Measurements from ENCODE around the gene SNCA.

DNA sequence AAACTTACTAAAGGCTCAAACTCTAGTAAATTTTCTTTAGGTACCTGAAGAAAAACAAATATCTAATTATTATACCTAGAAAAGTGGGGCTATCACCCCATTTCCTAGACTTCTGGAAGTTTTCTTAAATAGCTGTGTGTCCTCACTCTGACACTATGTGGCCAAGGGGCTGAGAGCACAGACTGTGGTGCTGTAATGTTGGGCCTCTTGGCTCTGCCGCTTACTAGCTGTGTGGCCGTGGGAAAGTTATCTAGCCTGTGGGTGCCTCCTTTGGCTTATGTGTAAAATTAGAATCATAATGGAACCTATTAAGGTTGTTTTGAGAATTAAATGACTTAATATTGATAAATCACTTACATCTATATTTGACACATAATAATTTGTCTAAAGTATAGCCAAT lies 114.4 kb downstream of the SNCA start:
- TF ChIP-seq, protein P1, sequence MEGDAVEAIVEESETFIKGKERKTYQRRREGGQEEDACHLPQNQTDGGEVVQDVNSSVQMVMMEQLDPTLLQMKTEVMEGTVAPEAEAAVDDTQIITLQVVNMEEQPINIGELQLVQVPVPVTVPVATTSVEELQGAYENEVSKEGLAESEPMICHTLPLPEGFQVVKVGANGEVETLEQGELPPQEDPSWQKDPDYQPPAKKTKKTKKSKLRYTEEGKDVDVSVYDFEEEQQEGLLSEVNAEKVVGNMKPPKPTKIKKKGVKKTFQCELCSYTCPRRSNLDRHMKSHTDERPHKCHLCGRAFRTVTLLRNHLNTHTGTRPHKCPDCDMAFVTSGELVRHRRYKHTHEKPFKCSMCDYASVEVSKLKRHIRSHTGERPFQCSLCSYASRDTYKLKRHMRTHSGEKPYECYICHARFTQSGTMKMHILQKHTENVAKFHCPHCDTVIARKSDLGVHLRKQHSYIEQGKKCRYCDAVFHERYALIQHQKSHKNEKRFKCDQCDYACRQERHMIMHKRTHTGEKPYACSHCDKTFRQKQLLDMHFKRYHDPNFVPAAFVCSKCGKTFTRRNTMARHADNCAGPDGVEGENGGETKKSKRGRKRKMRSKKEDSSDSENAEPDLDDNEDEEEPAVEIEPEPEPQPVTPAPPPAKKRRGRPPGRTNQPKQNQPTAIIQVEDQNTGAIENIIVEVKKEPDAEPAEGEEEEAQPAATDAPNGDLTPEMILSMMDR (IDR thresholded peaks at IDR 0.05), result no peak
- no peak for TF ChIP-seq POLR2A (IDR thresholded peaks at IDR 0.05)
